ENCODE measurements around the gene TBC1D17. TPM values are rescaled to one million over a fixed set of nuclear protein-coding genes. Genes with fewer than 3 reads are reported as not detected.

Gene TBC1D17
- total and polyA plus RNA-seq, 10 of the 15 experiments (the other 5 are each of a cell fraction or from before 2014, with no cell fraction given), result 0.42 to 20.4 (median 11.2) TPM

DNA sequence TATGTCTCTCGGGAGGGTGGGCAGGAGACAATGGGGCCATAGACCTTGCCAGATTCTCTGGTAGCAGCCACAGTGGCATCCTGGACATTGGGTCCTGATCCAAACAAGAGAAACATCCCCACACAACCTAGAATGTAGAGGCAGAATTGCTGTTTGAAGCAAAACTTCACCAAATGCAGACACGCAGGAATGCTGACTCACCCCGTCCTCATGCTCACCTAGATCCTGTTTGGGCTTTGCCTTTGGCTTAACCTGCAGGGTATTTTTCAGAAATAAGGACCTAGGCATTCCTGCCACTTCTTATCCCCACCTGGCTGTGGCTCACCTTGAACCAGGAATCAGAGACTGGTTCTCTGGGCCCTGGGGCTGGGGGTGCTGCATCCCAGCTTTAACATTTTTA lies 7.3 kb downstream of the TBC1D17 start:
- ChIA-PET CTCF (interaction anchor here (1.1 kb wide), 1 partner anchor 9 kb away, joined by 3 read pairs; no protein-coding TSS in a partner anchor), SMC1A (ENCODE audit: uncharacterized antibody, unreplicated experiment) (interaction anchor here (1.0 kb wide), 1 partner anchor 34 kb away, joined by 3 read pairs; no protein-coding TSS in a partner anchor), RAD21 (ENCODE audit: unreplicated experiment) (no interaction called here), POLR2A (interaction anchor here (0.6 kb wide), 1 partner anchor 208 kb away, joined by 3 read pairs; the partner anchor contains the start of gene PRMT1)
- H3K36me3 ChIP-seq (ENCODE audit: control insufficient read depth in 2 of 2, insufficient read depth in 2 of 2, low read length in 1 of 2), result peaks cover 8 to 16% of the 10 kb centered on the region in 2 experiments
- intact Hi-C loops (cut with micrococcal nuclease; ENCODE audit: unreplicated experiment) (no loop called here), in situ Hi-C loops (cut with MboI) (loop anchor here (25.0 kb wide), 1 partner anchor 1247 kb away; the partner anchor contains the start of genes CA11 and DBP)
- H2AFZ ChIP-seq (ENCODE audit: control insufficient read depth, low read depth, low read length), result no peak overlapping the region
- peaks cover 12% of the 10 kb centered on the region for H3K4me1 ChIP-seq (ENCODE audit: control insufficient read depth, insufficient read depth, low read length)
- no peaks in the 10 kb centered on the region; the same call in 2 of the 3 replicates for H3K9me3 ChIP-seq (replicated peaks; ENCODE audit: control insufficient read depth, insufficient read depth, low read length)
- BruUV-seq (replicated peaks), result no TSS peak
- no peak overlapping the region for H3K4me3 ChIP-seq
- 55% methylated on average over 3 of the region's 3 CpGs for WGBS (ENCODE audit: insufficient coverage, insufficient replicate concordance, low lambda C conversion rate, missing lambda C conversion rate)
- H3K4me2 ChIP-seq (ENCODE audit: control insufficient read depth, insufficient read depth), result no peak overlapping the region
- H3K9ac ChIP-seq (ENCODE audit: control insufficient read depth, insufficient read depth, low read length), result no peak overlapping the region
- peaks cover 3% of the 10 kb centered on the region; the same call in 1 of the 2 replicates for H3K79me2 ChIP-seq (ENCODE audit: control insufficient read depth, insufficient read depth, low read length)
- no peak for ATAC-seq
- DNase-seq (ENCODE audit: low read depth, low spot score), result no peak
- no peak for FAIRE-seq
- H3K27me3 ChIP-seq (replicated peaks in 1 of 2; ENCODE audit: control insufficient read depth in 2 of 2, insufficient read depth in 2 of 2, low read length in 1 of 2), result no peaks in the 10 kb centered on the region
- no peak for TF ChIP-seq NFXL1 (IDR thresholded peaks at IDR 0.05; ENCODE audit: borderline replicate concordance)
- H3K27ac ChIP-seq (ENCODE audit: control insufficient read depth, insufficient read depth), result no peak overlapping the region
- no peaks in the 10 kb centered on the region for H4K20me1 ChIP-seq (ENCODE audit: control insufficient read depth, insufficient read depth)

DNA sequence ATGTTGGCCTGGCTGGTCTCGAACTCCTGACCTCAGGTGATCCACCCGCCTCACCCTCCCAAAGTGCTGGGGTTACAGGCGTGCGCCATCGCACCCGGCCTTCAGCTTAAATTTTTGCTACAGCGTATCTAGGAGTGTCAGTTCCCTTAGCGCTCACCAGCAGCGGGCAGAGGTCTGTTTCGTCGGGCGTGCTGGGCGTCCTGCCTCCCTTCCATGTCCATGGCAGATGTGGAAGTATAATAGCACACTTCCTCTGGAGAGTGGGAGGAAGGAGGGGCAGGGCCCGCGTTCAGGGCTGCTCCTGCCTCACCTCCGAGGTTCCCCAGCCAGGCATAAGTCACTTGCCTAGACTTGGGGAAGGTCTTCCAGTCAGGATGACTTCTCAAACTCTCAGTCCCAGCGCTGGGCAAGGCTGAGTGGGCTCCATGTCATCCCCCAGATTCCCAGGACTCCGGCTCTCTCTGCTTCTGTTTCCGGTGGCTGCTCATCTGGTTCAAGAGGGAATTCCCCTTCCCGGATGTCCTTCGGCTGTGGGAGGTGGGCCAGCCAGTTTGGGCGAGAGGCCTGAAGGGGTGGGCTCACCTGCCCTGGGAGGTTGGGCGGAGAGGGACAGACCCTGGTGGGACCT lies 9.6 kb downstream of the TBC1D17 start:
- WGBS (ENCODE audit: insufficient coverage, insufficient replicate concordance, low lambda C conversion rate, missing lambda C conversion rate), result 69% methylated on average over 23 of the region's 23 CpGs
- BruUV-seq (replicated peaks), result no TSS peak
- DNase-seq (ENCODE audit: low read depth, low spot score) (no peak), ATAC-seq (no peak), FAIRE-seq (no peak)
- H3K9me3 ChIP-seq (replicated peaks; ENCODE audit: control insufficient read depth, insufficient read depth, low read length), result no peaks in the 10 kb centered on the region; the same call in 2 of the 3 replicates
- ChIA-PET CTCF (interaction anchor here (0.8 to 1.3 kb wide), 3 partner anchors 8 to 10 kb away, joined by 3 read pairs; partner anchors contain the start of genes AKT1S1 and IL4I1), SMC1A (ENCODE audit: uncharacterized antibody, unreplicated experiment) (interaction anchor here (0.6 to 1.3 kb wide), 4 partner anchors 10 to 90 kb away, joined by 3 to 6 read pairs (median 3); partner anchors contain the start of genes ATF5, IL4I1 and NUP62), RAD21 (ENCODE audit: unreplicated experiment) (interaction anchor here (0.8 to 2.4 kb wide), 3 partner anchors 8 to 24 kb away, joined by 3 to 9 read pairs (median 6); no protein-coding TSS in a partner anchor), POLR2A (interaction anchor here (0.8 to 3.6 kb wide), 7 partner anchors 9 to 43 kb away, joined by 3 to 33 read pairs (median 4); partner anchors contain the start of genes AKT1S1, IL4I1 and TBC1D17)
- H3K27me3 ChIP-seq (replicated peaks in 1 of 2; ENCODE audit: control insufficient read depth in 2 of 2, insufficient read depth in 2 of 2, low read length in 1 of 2), result no peaks in the 10 kb centered on the region
- intact Hi-C loops (cut with micrococcal nuclease; ENCODE audit: unreplicated experiment), result no loop called here
- H2AFZ ChIP-seq (ENCODE audit: control insufficient read depth, low read depth, low read length), result no peak overlapping the region
- TF ChIP-seq TCF3 (IDR thresholded peaks at IDR 0.05; ENCODE audit: borderline replicate concordance, insufficient read depth, low read depth, low read length), result no peak
- TF ChIP-seq, protein P1, sequence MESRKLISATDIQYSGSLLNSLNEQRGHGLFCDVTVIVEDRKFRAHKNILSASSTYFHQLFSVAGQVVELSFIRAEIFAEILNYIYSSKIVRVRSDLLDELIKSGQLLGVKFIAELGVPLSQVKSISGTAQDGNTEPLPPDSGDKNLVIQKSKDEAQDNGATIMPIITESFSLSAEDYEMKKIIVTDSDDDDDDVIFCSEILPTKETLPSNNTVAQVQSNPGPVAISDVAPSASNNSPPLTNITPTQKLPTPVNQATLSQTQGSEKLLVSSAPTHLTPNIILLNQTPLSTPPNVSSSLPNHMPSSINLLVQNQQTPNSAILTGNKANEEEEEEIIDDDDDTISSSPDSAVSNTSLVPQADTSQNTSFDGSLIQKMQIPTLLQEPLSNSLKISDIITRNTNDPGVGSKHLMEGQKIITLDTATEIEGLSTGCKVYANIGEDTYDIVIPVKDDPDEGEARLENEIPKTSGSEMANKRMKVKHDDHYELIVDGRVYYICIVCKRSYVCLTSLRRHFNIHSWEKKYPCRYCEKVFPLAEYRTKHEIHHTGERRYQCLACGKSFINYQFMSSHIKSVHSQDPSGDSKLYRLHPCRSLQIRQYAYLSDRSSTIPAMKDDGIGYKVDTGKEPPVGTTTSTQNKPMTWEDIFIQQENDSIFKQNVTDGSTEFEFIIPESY (IDR thresholded peaks at IDR 0.05), result peak; percentile 58; the same call in 1 of the 2 replicates
- no peak for TF ChIP-seq NBN (IDR thresholded peaks at IDR 0.05)
- peak; percentile 24; the same call in 1 of the 2 replicates for TF ChIP-seq MTA3 (IDR thresholded peaks at IDR 0.05; ENCODE audit: borderline replicate concordance, low read length)
- TF ChIP-seq, protein P2, sequence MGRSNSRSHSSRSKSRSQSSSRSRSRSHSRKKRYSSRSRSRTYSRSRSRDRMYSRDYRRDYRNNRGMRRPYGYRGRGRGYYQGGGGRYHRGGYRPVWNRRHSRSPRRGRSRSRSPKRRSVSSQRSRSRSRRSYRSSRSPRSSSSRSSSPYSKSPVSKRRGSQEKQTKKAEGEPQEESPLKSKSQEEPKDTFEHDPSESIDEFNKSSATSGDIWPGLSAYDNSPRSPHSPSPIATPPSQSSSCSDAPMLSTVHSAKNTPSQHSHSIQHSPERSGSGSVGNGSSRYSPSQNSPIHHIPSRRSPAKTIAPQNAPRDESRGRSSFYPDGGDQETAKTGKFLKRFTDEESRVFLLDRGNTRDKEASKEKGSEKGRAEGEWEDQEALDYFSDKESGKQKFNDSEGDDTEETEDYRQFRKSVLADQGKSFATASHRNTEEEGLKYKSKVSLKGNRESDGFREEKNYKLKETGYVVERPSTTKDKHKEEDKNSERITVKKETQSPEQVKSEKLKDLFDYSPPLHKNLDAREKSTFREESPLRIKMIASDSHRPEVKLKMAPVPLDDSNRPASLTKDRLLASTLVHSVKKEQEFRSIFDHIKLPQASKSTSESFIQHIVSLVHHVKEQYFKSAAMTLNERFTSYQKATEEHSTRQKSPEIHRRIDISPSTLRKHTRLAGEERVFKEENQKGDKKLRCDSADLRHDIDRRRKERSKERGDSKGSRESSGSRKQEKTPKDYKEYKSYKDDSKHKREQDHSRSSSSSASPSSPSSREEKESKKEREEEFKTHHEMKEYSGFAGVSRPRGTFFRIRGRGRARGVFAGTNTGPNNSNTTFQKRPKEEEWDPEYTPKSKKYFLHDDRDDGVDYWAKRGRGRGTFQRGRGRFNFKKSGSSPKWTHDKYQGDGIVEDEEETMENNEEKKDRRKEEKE (IDR thresholded peaks at IDR 0.05), result no peak
- TF ChIP-seq PAX5 (IDR thresholded peaks at IDR 0.05; ENCODE audit: borderline replicate concordance, low read depth, low read length), result peak; percentile 19; the same call in 1 of the 2 replicates
- TF ChIP-seq, protein P3, sequence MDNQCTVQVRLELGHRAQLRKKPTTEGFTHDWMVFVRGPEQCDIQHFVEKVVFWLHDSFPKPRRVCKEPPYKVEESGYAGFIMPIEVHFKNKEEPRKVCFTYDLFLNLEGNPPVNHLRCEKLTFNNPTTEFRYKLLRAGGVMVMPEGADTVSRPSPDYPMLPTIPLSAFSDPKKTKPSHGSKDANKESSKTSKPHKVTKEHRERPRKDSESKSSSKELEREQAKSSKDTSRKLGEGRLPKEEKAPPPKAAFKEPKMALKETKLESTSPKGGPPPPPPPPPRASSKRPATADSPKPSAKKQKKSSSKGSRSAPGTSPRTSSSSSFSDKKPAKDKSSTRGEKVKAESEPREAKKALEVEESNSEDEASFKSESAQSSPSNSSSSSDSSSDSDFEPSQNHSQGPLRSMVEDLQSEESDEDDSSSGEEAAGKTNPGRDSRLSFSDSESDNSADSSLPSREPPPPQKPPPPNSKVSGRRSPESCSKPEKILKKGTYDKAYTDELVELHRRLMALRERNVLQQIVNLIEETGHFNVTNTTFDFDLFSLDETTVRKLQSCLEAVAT (IDR thresholded peaks at IDR 0.05), result 0 out of 2 replicates have a peak, but pooled peaks have one; percentile 21
- H3K4me3 ChIP-seq, result no peak overlapping the region
- peaks cover 10% of the 10 kb centered on the region for H3K79me2 ChIP-seq (ENCODE audit: control insufficient read depth, insufficient read depth, low read length)
- in situ Hi-C loops (cut with MboI), result loop anchor here (25.0 kb wide), 1 partner anchor 1250 kb away; the partner anchor contains the start of genes CA11 and DBP
- H3K4me1 ChIP-seq (ENCODE audit: control insufficient read depth, insufficient read depth, low read length), result peaks cover 22% of the 10 kb centered on the region
- no peaks in the 10 kb centered on the region for H4K20me1 ChIP-seq (ENCODE audit: control insufficient read depth, insufficient read depth)
- H3K9ac ChIP-seq (ENCODE audit: control insufficient read depth, insufficient read depth, low read length), result no peak overlapping the region
- no peak overlapping the region for H3K27ac ChIP-seq (ENCODE audit: control insufficient read depth, insufficient read depth)
- peaks cover 5 to 18% of the 10 kb centered on the region in 2 experiments for H3K36me3 ChIP-seq (ENCODE audit: control insufficient read depth in 2 of 2, insufficient read depth in 2 of 2, low read length in 1 of 2)
- peak overlapping the region; percentile 2; the same call in 1 of the 2 replicates for H3K4me2 ChIP-seq (ENCODE audit: control insufficient read depth, insufficient read depth)
